ENCODE data around the gene FLT1. TPM values are rescaled to one million over a fixed set of nuclear protein-coding genes. Genes with fewer than 3 reads are reported as not detected.

The FLT1 gene
- total RNA-seq, 2 donors from 2014 or later = 1.3 to 1.6 TPM

DNA sequence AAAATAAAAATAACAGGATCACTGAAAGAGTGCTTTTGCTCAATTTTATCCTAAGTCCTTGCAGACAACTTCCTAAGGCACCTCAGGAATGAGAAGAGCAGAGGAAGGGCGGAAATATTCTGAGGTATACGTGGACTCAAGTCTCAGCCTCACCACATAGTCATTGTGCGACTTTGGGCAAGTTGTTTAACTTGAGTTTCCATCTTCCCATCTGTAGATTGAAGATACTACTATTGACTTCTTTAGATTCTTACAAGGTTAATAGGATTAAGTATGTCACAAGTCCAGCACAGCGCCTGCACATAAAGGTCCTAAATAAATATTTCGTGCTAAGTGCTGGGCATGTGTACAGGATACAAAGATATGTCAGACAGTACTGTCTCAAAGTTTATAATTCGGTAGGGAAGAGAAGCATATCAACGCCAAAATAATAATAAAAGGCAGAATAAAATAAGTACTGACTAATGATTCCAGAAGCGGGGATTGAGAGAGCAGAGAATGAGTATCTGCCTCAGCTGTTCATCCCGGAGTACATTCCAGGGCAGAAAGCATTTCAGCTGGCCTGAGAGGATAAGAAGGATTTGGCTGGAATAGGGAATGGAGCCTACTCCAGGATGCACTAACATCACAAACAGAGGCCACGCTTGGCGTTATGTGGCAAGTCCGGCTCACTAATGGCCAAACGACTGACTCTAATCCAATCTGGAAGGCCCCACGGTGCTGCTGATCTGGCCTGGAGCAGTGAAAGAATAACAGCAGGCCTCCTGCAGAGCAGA, 139.7 kb downstream of the FLT1 start:
- Mint-ChIP-seq H3K27ac (peak overlapping the region; percentile 40 to 58), H3K36me3 (peaks cover 4% of the 10 kb centered on the region), H3K4me3 (peak overlapping the region; percentile 80), H3K4me1 (ENCODE audit: low read depth in 2 of 2) (peaks cover 41 to 48% of the 10 kb centered on the region in 2 donors), H3K27me3 (no peaks in the 10 kb centered on the region), H3K9me3 (no peaks in the 10 kb centered on the region)
- no peak for ATAC-seq
- DNase-seq (ENCODE audit: low spot score) = no peak

GRCh38 chr13:28353679-28354078, 141.2 kb downstream of the FLT1 start:
- peaks cover 39 to 46% of the 10 kb centered on the region in 2 donors for H3K4me1 Mint-ChIP-seq (ENCODE audit: low read depth in 2 of 2)
- peak overlapping the region; percentile 40 to 58 for H3K27ac Mint-ChIP-seq
- no peak for ATAC-seq
- H3K27me3 Mint-ChIP-seq = no peaks in the 10 kb centered on the region
- no peak for DNase-seq (ENCODE audit: low spot score)
- peak overlapping the region; percentile 21 for H3K4me3 Mint-ChIP-seq
- peaks cover 4% of the 10 kb centered on the region for H3K36me3 Mint-ChIP-seq
- no peaks in the 10 kb centered on the region for H3K9me3 Mint-ChIP-seq

- Mint-ChIP-seq H3K4me3 (no peak overlapping the region), H3K27ac (no peak overlapping the region), H3K27me3 (peaks cover 10 to 16% of the 10 kb centered on the region in 2 donors), H3K4me1 (ENCODE audit: low read depth in 2 of 2) (peaks cover 25 to 26% of the 10 kb centered on the region in 2 donors), H3K36me3 (no peaks in the 10 kb centered on the region), H3K9me3 (no peaks in the 10 kb centered on the region)
- DNase-seq (ENCODE audit: low spot score) = no peak
- ATAC-seq = peak; percentile 32 to 36
These were observed 144.8 kb downstream of the FLT1 start for GRCh38 chr13:28349907-28350654.

DNA sequence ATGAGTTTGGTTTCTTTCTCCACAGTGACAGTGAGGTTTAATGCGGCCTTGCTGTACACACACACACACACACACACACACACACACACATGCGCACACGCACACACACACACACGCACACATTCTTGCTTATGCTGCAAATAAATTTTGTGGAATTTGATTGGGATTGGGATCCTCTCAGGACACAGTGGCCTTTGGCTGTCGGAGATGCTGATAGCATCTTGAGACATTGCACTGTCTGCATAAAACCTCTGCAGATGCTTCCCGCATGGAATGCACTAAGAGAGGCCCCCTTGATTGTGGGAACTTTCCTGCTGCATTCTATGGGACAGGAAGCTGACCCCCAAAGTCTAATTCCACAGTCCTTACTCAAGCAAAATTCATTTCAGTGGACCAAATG, 145.6 kb downstream of the FLT1 start:
- ATAC-seq (no peak), DNase-seq (ENCODE audit: low spot score) (no peak)
- Mint-ChIP-seq H3K4me1 (ENCODE audit: low read depth in 2 of 2) (peaks cover 18 to 21% of the 10 kb centered on the region in 2 donors), H3K9me3 (no peaks in the 10 kb centered on the region), H3K27me3 (peaks cover 13 to 19% of the 10 kb centered on the region in 2 donors), H3K27ac (no peak overlapping the region), H3K36me3 (no peaks in the 10 kb centered on the region), H3K4me3 (no peak overlapping the region)

- H3K4me3 Mint-ChIP-seq = no peak overlapping the region
- peaks cover 19 to 25% of the 10 kb centered on the region in 2 donors for H3K27me3 Mint-ChIP-seq
- ATAC-seq (no peak), DNase-seq (ENCODE audit: low spot score) (no peak)
- no peak overlapping the region for H3K27ac Mint-ChIP-seq
- no peaks in the 10 kb centered on the region for H3K9me3 Mint-ChIP-seq
- no peaks in the 10 kb centered on the region for H3K36me3 Mint-ChIP-seq
- peaks cover 8 to 19% of the 10 kb centered on the region in 2 donors for H3K4me1 Mint-ChIP-seq (ENCODE audit: low read depth in 2 of 2)
These were observed 147.2 kb downstream of the FLT1 start for GRCh38 chr13:28347456-28348371.

DNA sequence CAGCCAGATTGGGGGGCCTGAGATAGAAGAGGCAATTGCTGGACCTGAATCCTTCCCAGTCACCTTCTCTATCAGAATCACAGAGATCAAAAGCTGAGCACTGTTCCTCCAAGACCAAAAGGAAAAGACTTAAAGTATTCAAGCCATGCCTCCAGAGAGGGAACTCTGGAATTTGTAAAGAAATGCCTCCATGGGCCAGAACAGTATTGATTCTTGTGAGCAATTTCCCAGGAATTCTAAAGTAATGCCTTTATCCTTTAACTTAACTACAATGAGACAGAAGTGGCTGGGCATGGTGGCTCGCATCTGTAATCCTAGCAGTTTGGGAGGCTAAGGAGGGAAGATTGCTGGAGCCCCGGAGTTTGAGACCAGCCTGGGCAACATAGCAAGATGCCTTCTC, 148.8 kb downstream of the FLT1 start:
- peaks cover 8 to 19% of the 10 kb centered on the region in 2 donors for H3K4me1 Mint-ChIP-seq (ENCODE audit: low read depth in 2 of 2)
- no peaks in the 10 kb centered on the region for H3K36me3 Mint-ChIP-seq
- DNase-seq (ENCODE audit: low spot score) (no peak), ATAC-seq (no peak)
- peaks cover 26 to 29% of the 10 kb centered on the region in 2 donors for H3K27me3 Mint-ChIP-seq
- H3K27ac Mint-ChIP-seq = no peak overlapping the region
- H3K9me3 Mint-ChIP-seq = no peaks in the 10 kb centered on the region
- H3K4me3 Mint-ChIP-seq = no peak overlapping the region

DNA sequence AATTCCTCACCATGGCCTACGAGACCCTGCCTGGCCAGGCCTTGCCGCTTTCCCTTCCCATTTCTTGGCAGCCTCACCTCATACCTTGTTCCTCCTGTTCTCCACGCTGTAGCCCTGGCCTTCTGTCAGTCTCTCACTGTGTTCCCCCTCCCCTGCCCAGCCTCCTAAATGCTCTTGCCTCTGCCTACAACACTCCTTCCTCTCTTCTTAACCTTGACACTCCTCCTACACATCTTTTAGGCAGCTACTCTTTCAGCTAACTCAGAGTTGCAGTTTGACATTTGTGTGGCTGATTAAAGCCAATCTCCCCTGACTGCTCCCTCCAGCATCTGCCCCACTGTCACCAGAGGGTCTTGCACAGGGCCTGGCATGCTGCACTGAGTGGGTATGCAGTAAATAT, 150.8 kb downstream of the FLT1 start:
- peaks cover 32 to 35% of the 10 kb centered on the region in 2 donors for H3K27me3 Mint-ChIP-seq
- no peak for ATAC-seq
- peaks cover 8 to 21% of the 10 kb centered on the region in 2 donors for H3K4me1 Mint-ChIP-seq (ENCODE audit: low read depth in 2 of 2)
- H3K9me3 Mint-ChIP-seq = no peaks in the 10 kb centered on the region
- no peak overlapping the region for H3K4me3 Mint-ChIP-seq
- no peak for DNase-seq (ENCODE audit: low spot score)
- no peak overlapping the region for H3K27ac Mint-ChIP-seq
- no peaks in the 10 kb centered on the region for H3K36me3 Mint-ChIP-seq

DNA sequence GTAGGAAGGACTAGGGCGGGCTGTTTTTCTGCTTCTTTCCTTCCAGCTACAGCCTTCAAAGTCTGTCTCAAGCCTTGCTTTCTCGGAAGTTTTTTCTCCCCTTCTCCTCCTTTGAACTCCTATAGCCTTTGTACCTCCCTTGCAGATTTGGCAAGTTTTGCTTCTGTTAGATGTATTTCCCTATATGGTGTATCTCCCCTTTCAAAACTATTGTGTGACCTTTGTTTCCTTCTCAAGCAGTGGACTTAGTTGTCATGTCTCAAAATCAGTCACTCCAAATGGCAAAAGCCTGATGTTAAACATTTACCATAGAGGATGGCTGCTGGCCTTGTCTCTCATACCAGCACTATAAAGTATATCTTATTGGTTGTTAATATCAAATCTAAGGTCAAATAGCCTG, 152.7 kb downstream of the FLT1 start:
- Mint-ChIP-seq H3K9me3 (no peaks in the 10 kb centered on the region), H3K27ac (no peak overlapping the region), H3K4me3 (no peak overlapping the region), H3K4me1 (ENCODE audit: low read depth in 2 of 2) (peaks cover 0 to 11% of the 10 kb centered on the region in 2 donors), H3K36me3 (no peaks in the 10 kb centered on the region), H3K27me3 (peaks cover 31 to 40% of the 10 kb centered on the region in 2 donors)
- DNase-seq (ENCODE audit: low spot score) (no peak), ATAC-seq (no peak)

GRCh38 chr13:28340272-28340793, 154.6 kb downstream of the FLT1 start:
- H3K4me1 Mint-ChIP-seq (ENCODE audit: low read depth in 2 of 2) = peaks cover 0 to 7% of the 10 kb centered on the region in 2 donors
- H3K4me3 Mint-ChIP-seq = no peak overlapping the region
- H3K9me3 Mint-ChIP-seq = no peaks in the 10 kb centered on the region
- H3K27ac Mint-ChIP-seq = no peak overlapping the region
- DNase-seq (ENCODE audit: low spot score) (no peak), ATAC-seq (no peak)
- peaks cover 28 to 45% of the 10 kb centered on the region in 2 donors for H3K27me3 Mint-ChIP-seq
- H3K36me3 Mint-ChIP-seq = no peaks in the 10 kb centered on the region

DNA sequence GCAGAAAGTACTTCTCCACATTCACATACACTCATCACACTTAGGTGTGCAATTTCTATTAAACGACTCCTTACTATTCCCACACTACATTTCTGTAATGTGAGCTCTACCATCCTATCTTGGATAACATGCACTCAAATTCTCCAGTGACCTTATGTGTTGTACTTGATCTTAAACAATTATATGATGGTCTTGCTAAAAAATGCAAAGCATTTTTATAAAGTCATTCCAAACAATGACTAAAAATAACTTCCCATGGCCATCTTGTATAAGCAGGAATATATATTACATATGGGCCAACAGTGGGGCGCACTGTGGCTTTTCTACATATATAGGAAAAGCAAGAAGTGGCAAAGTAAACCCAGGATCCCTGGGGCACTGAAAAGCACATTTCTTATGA, 155.5 kb downstream of the FLT1 start:
- peaks cover 29 to 45% of the 10 kb centered on the region in 2 donors for H3K27me3 Mint-ChIP-seq
- ATAC-seq (no peak), DNase-seq (ENCODE audit: low spot score) (no peak)
- H3K9me3 Mint-ChIP-seq = no peaks in the 10 kb centered on the region
- no peak overlapping the region for H3K4me3 Mint-ChIP-seq
- peaks cover 0 to 7% of the 10 kb centered on the region in 2 donors for H3K4me1 Mint-ChIP-seq (ENCODE audit: low read depth in 2 of 2)
- H3K27ac Mint-ChIP-seq = no peak overlapping the region
- H3K36me3 Mint-ChIP-seq = no peaks in the 10 kb centered on the region

GRCh38 chr13:28338742-28339141, 156.2 kb downstream of the FLT1 start:
- Mint-ChIP-seq H3K4me3 (no peak overlapping the region), H3K4me1 (ENCODE audit: low read depth in 2 of 2) (peaks cover 0 to 2% of the 10 kb centered on the region in 2 donors), H3K27me3 (peaks cover 22 to 39% of the 10 kb centered on the region in 2 donors), H3K9me3 (no peaks in the 10 kb centered on the region), H3K36me3 (no peaks in the 10 kb centered on the region), H3K27ac (no peak overlapping the region)
- no peak for DNase-seq (ENCODE audit: low spot score)
- ATAC-seq = no peak

DNA sequence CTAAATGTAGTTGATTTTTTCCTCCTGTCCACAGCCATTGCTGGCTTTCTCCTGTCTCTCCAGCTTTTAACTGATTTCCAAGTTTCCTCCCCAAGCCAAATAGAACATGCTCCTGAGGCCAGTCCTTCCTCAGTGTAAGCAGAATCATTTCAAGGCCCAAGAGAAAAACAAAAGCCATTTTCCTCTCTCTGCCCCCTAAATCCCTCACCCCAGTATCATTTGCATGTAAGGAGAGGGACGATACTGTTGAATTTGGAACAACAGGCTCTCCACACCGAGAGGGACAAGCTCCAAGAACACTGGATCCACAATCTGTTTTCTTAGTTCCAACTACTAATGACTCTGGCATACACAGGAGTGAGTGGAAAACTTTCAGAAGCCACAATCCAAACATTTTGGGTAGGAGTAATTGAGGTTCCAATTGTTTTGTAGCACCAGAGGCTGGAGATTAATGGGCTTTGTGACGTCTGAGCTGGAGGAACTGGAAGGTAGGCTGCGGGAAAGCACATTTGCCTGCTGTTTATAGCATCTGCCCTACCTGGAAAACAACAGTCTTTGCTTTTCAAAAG, 156.8 kb downstream of the FLT1 start:
- Mint-ChIP-seq H3K36me3 (no peaks in the 10 kb centered on the region), H3K4me3 (no peak overlapping the region), H3K27me3 (peaks cover 22 to 39% of the 10 kb centered on the region in 2 donors), H3K9me3 (no peaks in the 10 kb centered on the region), H3K4me1 (ENCODE audit: low read depth in 2 of 2) (peaks cover 0 to 2% of the 10 kb centered on the region in 2 donors), H3K27ac (no peak overlapping the region)
- ATAC-seq = no peak
- DNase-seq (ENCODE audit: low spot score) = no peak
